ENCODE measurements around the gene ZBED6.

DNA sequence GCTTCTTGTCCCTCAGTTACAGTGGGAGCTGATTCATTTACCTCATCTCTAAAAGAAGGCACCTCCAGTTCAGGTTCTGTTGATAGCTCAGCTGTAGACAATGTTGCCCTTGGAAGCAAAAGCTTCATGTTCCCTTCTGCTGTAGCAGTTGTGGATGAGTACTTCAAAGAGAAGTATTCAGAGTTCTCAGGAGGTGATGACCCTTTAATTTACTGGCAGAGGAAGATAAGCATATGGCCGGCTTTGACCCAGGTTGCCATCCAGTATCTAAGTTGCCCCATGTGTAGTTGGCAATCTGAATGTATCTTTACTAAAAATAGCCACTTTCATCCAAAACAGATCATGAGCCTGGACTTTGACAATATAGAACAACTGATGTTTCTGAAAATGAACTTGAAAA lies 4.5 kb downstream of the ZBED6 start:
- TF ChIP-seq, protein P1, sequence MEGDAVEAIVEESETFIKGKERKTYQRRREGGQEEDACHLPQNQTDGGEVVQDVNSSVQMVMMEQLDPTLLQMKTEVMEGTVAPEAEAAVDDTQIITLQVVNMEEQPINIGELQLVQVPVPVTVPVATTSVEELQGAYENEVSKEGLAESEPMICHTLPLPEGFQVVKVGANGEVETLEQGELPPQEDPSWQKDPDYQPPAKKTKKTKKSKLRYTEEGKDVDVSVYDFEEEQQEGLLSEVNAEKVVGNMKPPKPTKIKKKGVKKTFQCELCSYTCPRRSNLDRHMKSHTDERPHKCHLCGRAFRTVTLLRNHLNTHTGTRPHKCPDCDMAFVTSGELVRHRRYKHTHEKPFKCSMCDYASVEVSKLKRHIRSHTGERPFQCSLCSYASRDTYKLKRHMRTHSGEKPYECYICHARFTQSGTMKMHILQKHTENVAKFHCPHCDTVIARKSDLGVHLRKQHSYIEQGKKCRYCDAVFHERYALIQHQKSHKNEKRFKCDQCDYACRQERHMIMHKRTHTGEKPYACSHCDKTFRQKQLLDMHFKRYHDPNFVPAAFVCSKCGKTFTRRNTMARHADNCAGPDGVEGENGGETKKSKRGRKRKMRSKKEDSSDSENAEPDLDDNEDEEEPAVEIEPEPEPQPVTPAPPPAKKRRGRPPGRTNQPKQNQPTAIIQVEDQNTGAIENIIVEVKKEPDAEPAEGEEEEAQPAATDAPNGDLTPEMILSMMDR (IDR thresholded peaks at IDR 0.05; ENCODE audit: poor library complexity), result no peak
- no peak for TF ChIP-seq EZH2 (IDR thresholded peaks at IDR 0.05; ENCODE audit: borderline replicate concordance)
